Parathyroid adenoma (tissue), 2 donors: ENCODE measurements around the gene CDAN1.

Experiments
- H2AFZ ChIP-seq: fragments of 300-600 bp; sonication (generic); one replicate; pipeline ENCODE4 v1.7.0; 2017; ENCODE audit warnings: antibody characterized with exemption, mild to moderate bottlenecking
- H3K27ac ChIP-seq: fragments of 300-600 bp; sonication (generic); one replicate; pipeline ENCODE4 v1.7.0; 2017
- H3K27me3 ChIP-seq: fragments of 300-600 bp; sonication (generic); one replicate; pipeline ENCODE4 v1.7.0; 2017; ENCODE audit warnings: low read length; ENCODE audit not compliant: control insufficient read depth, insufficient read depth
- H3K36me3 ChIP-seq: fragments of 300-600 bp; sonication (generic); one replicate; pipeline ENCODE4 v1.7.0; 2017; ENCODE audit warnings: low read length; ENCODE audit not compliant: control insufficient read depth, insufficient read depth
- H3K4me1 ChIP-seq: fragments of 300-600 bp; sonication (generic); one replicate; pipeline ENCODE4 v1.7.0; 2017; ENCODE audit warnings: control low read depth
- H3K4me2 ChIP-seq: fragments of 300-600 bp; sonication (generic); one replicate; pipeline ENCODE4 v1.7.0; 2017; ENCODE audit warnings: low read length
- H3K4me3 ChIP-seq: fragments of 300-600 bp; sonication (generic); one replicate; pipeline ENCODE4 v1.7.0; 2017; ENCODE audit warnings: low read depth, low read length
- H3K79me2 ChIP-seq: fragments of 300-600 bp; sonication (generic); one replicate; pipeline ENCODE4 v1.7.0; 2017; ENCODE audit warnings: control low read depth
- H3K9ac ChIP-seq: fragments of 300-600 bp; sonication (generic); one replicate; pipeline ENCODE4 v1.7.0; 2017; ENCODE audit warnings: mild to moderate bottlenecking
- H3K9me3 ChIP-seq: fragments of 300-600 bp; sonication (generic); one replicate; pipeline ENCODE4 v1.7.0; 2017; ENCODE audit warnings: low read length; ENCODE audit not compliant: control insufficient read depth
- CTCF ChIP-seq: fragments of 300-600 bp; sonication (generic); IDR thresholded peaks from one replicate; pipeline ENCODE4 v1.7.0; 2017; ENCODE audit warnings: antibody characterized with exemption, mild to moderate bottlenecking
- donor health status: primary hyperparathyroidism.

The CDAN1 gene

GRCh38 chr15:42741710-42742109, 4.8 kb upstream of the CDAN1 start:
- Histone ChIP-seq H2AFZ (no peak overlapping the region), H3K4me3 (no peak overlapping the region), H3K79me2 (no peaks in the 10 kb centered on the region), H3K27me3 (no peaks in the 10 kb centered on the region), H3K27ac (no peak overlapping the region), H3K9ac (no peak overlapping the region), H3K9me3 (no peaks in the 10 kb centered on the region), H3K36me3 (no peaks in the 10 kb centered on the region), H3K4me1 (peaks cover 3% of the 10 kb centered on the region), H3K4me2 (no peak overlapping the region)
- TF ChIP-seq CTCF: no peak

- Histone ChIP-seq H3K4me2 (peak overlapping the region; percentile 96), H3K9ac (peak overlapping the region; percentile 67), H3K27ac (peak overlapping the region; percentile 69), H3K79me2 (no peaks in the 10 kb centered on the region), H3K4me3 (peak overlapping the region; percentile 78), H3K4me1 (peaks cover 3% of the 10 kb centered on the region), H3K9me3 (no peaks in the 10 kb centered on the region), H3K27me3 (no peaks in the 10 kb centered on the region), H3K36me3 (no peaks in the 10 kb centered on the region), H2AFZ (peak overlapping the region; percentile 93)
- TF ChIP-seq CTCF: no peak
Measured at GRCh38 chr15:42737529-42738328, 801 bp upstream of the CDAN1 start.

- Histone ChIP-seq H3K79me2 (no peaks in the 10 kb centered on the region), H3K9ac (peak overlapping the region; percentile 37), H3K4me2 (peak overlapping the region; percentile 73), H3K27ac (no peak overlapping the region), H3K4me1 (peaks cover 3% of the 10 kb centered on the region), H3K36me3 (no peaks in the 10 kb centered on the region), H3K4me3 (peak overlapping the region; percentile 78), H2AFZ (peak overlapping the region; percentile 68), H3K9me3 (no peaks in the 10 kb centered on the region), H3K27me3 (no peaks in the 10 kb centered on the region)
- TF ChIP-seq CTCF: no peak
Measured at GRCh38 chr15:42736178-42736792, 643 bp downstream of the CDAN1 start.

GRCh38 chr15:42735382-42736165, 1.4 kb downstream of the CDAN1 start:
- peak overlapping the region; percentile 73 for H3K4me2 ChIP-seq
- H3K79me2 ChIP-seq: no peaks in the 10 kb centered on the region
- no peak overlapping the region for H2AFZ ChIP-seq
- no peaks in the 10 kb centered on the region for H3K9me3 ChIP-seq
- H3K27me3 ChIP-seq: no peaks in the 10 kb centered on the region
- no peak overlapping the region for H3K9ac ChIP-seq
- peak overlapping the region; percentile 78 for H3K4me3 ChIP-seq
- no peak for TF ChIP-seq CTCF
- no peaks in the 10 kb centered on the region for H3K36me3 ChIP-seq
- no peak overlapping the region for H3K27ac ChIP-seq
- H3K4me1 ChIP-seq: peaks cover 3% of the 10 kb centered on the region
